Raji (cell line): ENCODE results near the gene GPC5.

Experiments used
- POLR2A ChIP-seq: IDR thresholded peaks from 2 replicates; pipeline ENCODE4 v1.6.1; 2011; ENCODE audit warnings: low read depth, low read length, control low read depth; ENCODE audit not compliant: insufficient read depth

The GPC5 gene

DNA sequence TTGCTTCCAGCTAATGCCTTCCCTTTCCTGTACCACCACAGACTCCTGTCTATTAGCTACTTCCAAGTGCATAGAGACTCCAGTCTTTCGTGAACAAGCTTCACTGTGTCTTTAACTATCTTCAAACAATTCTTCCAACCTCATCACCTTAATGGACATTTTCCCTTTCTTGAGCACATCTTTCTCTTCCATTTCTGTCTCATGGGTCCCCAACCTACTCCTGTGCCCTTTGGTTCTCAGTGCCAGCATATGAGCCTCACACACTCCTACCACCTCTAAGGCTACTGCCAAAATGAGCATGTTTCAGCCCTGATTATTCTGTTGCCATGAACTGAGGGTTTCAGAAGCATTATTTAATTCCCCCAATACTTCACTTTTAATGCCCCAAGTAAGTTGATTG is 360.3 kb downstream of the GPC5 start:
- TF ChIP-seq POLR2A, result no peak

GRCh38 chr13:91762957-91763356 is 364.5 kb downstream of the GPC5 start:
- no peak for TF ChIP-seq POLR2A

DNA sequence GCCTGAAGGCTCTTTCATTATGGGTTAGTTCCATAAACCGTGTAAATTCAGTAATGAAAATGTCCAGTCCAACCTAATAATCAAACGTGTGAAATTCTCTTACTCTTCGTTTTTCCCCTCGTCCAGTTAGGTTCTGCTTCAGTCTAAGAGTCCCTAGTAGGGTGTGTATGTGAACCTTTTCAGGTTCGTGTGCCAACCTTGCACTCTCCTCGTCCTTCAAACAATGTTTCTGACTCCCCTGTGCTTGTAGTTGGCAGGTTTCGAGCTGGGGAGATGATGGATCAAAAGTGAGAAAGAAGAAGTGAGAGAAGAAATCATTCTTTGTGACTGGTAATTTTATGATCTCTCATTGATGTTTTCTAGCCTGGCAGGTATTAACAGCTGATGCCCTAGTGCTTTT is 366.1 kb downstream of the GPC5 start:
- TF ChIP-seq POLR2A, result no peak

GRCh38 chr13:91767651-91768050 is 369.2 kb downstream of the GPC5 start:
- TF ChIP-seq POLR2A, result no peak

- TF ChIP-seq POLR2A, result no peak
Measured at GRCh38 chr13:91768746-91769145, 370.3 kb downstream of the GPC5 start.

- no peak for TF ChIP-seq POLR2A
Measured at GRCh38 chr13:91771229-91771628, 372.8 kb downstream of the GPC5 start.

DNA sequence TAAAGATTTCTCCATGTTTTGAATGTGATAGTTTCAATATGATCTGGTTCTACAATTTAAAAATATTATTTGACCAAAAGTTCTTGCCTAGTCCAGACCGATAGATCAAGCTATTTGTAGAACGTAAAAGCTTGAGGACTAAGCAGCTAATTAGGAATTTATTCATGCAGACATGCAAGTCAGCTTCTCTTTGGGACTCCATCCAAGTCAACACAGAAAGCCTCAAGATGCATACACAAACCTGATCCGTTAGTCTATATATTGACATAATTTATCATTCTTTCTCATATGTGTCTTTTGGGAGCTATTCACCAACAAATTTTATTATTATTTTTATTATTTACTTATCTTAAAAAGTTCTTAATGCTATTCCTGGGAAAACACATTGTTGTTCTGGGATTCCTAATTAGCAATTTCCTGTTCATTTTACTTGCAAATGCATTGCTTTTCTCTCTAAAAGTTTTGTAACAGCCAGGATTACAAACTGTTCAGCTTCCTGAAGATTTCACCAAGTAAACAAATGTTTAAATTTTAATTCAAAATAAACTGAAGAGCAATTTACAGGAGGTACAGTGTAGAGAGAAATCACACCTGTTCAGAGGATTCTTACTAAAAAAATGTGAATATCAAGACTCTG is 375.3 kb downstream of the GPC5 start:
- TF ChIP-seq POLR2A, result no peak

DNA sequence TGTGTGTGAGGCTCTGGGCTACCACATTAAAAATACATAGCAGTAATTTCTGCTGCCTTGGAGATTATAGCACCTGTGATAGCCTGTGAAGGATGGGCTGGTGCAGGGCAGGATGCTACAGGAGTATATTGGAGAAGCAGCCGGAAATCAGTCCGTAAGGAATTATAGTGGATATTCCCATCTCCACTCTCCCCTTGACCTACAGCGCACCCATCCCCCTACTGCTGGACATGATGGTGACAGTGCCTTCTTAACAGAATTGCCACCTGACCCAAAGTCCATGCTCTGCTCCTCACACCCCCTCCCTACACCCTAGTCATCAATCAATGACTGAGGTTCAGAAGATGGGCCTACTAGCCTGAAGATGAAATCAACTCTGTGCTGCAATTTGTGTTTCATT is 376.0 kb downstream of the GPC5 start:
- no peak for TF ChIP-seq POLR2A

DNA sequence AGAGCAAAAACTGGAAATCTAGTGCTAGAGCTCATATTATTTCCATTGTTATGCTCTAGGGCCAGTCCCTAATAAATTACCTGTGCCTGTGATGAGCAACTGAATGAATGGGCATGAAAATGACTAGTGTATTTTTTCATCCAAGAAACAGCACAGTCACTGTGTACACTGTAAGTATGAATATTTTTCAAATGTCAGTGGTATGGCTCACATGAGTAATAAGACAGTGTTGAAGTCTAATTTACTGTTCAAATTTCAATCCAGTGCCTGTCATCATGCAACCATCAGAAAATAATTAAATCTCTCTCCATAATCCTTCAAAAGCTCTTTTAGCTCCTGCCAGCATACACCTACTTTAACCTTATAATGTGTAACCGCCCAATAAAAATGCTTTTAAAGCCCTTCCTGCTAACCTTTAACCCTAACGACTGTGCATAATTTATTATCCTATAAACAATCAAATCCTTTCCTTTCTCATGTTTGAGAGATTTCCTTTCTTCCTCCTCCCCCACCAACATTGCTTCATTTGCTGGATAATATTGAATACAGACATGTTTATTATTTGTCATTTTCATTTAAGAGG is 378.3 kb downstream of the GPC5 start:
- no peak for TF ChIP-seq POLR2A

- no peak for TF ChIP-seq POLR2A
Measured at GRCh38 chr13:91778123-91778522, 379.7 kb downstream of the GPC5 start.

DNA sequence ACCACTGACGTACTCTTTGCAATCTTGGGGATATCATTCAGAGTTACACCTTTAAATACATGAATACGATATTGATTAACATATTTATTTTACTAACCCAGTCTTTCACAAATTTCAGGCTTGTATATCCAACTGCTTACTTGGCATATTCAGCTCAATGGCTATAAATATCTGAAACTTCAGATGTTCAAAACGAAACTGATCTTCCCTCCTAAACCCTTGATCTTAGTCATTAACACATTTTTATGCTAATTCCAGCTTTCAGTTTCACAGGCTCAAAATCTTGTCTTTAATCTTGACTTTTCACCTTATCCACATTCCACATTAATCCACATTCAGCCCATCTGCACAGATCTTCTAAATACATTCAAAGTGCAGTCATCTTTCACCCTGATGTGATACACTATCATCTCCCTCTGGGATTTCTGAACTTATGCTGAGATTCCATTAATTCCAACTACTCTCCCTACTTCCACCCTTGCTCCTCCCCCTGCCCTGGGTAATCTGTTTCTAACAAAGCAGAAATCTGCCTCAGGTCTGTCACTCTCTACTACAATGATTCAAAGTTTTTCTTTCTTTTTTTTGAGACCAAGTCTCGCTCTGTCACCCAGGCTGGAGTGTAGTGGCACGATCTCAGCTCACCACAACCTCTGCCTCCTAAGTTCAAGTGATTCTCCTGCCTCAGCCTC is 387.2 kb downstream of the GPC5 start:
- no peak for TF ChIP-seq POLR2A

- TF ChIP-seq POLR2A, result no peak
Measured at GRCh38 chr13:91792054-91792453, 393.6 kb downstream of the GPC5 start.

DNA sequence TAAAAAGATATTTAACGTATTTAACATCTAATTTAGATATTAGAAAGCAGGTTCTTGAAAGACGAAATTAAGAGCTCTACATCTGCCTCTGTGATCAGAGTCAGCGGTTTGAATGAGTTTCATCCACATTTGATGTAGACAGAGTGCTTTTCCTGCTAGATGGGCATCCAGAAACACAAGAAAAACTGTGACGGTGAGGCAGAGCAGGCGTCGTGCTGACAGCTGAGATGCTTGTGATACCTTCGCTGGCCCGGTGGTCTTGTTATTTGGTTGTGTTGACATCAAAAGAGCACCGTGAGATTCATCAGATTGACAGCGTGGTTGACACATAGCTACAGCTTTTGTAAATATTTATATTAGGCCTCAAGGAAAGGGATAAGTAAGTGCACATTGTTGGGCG is 399.1 kb downstream of the GPC5 start:
- no peak for TF ChIP-seq POLR2A

DNA sequence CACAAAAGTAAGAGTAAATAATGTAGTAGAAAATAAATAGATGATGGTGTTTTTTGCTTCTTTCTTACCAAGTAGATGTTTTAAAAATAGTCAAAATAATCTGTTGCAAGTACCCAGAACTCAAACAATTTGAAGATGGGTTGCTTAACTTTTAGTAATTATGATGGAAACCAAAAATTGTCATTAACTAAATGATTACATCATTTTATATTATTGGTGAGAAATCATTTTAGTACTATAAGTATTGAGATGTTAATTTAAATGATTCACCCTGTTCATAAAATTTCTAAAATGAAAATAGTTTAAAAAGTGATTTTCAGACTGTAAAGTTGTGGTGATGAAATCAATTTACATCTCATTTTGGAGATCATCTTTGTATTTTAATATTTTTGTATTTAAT is 404.5 kb downstream of the GPC5 start:
- no peak for TF ChIP-seq POLR2A

DNA sequence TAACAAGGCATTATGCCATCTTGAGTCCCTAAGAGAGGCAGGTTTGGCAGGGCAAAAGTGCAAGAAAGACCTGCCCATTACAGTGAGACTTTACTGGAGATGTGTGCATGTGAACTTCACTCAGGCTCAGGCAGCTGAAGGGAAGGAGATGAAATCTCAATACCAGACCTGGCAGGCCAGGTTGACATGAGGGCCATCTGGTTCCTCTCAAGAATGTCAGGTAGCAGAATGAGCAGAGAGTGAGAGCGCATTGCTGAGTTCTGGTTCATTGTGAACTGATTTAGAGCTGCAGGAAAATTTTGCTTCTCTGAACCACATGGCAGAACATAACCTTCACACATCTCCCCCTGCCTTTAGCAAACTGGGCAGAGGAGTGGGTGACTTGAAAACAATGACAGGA is 406.3 kb downstream of the GPC5 start:
- no peak for TF ChIP-seq POLR2A

DNA sequence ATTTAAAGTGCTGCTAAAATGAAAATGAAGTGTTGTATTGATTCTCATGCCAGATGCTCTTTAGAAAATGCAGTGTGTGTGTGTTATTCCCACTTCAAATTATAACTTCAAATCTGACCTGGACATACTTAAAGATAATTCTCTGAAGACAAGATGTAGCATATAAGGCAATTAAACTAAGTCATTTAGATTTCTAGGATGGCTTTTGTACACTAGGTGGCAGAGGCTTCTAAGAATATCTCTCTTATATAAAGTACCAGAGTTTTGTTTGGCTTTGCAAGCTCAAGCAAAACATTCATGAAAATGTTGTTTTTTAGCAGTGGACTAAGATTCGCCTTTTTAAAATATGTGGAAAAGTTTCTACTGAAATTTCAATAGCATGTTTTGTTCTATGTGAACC is 407.2 kb downstream of the GPC5 start:
- no peak for TF ChIP-seq POLR2A
